T1000 (cell line): Measurements from ENCODE around the gene FCSK.

Experiments used
- DNase-seq: peaks from one replicate; lab custom pipeline; 2025; ENCODE audit warnings: mixed read lengths; lab: John Stamatoyannopoulos, UW

FCSK gene

DNA sequence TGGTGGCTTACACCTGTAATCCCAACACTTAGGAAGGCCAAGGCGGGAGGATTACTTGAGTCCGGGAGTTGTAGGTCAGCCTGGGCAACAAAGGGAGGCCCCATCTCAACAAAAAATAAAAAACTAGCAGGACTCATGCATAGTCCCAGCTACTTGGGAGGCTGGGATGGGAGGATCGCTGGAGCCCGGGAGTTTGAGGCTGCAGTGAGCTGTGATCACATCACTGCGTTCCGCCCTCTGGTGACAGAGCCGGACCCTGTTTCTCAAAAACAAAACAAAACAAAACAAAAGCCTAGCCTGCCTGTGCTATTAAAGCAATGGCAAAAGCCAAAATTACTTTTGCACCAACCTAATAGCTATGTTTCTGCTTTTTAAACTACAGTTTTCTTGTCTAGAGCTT lies 1.5 kb downstream of the FCSK start:
- no peak for DNase-seq

DNA sequence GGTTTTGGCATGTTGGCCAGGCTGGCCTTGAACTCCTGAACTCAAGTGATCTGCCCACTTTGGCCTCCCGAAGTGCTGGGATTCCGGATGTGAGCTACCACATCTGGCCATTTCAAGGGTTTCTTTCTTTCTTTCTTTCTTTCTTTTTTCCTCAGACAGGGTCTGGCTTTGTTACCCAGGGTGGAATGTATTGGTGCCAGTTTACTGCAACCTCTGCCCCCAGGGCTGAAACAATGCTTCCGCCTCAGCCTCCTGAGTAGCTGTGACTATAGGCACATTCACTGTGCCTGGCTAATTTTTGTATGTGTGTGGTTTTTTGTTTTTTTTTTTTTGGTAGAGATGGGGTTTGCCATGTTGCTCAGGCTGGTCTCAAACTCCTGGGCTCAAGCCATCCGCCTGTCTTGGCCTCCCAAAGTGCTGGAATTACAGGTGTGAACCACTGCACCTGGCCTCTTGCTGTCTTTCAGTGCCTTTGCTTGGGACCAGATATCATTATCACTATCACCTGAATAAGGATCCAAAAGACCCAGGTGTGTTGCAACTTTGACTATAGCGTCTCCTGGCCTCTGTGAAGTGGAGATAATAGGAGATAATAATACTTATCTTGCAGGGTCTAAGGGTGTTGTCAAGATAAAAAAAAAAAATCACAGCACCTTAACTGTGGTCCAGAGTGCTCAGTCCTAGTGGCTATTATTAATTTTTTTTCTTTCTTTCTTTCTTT lies 3.2 kb downstream of the FCSK start:
- no peak for DNase-seq

DNA sequence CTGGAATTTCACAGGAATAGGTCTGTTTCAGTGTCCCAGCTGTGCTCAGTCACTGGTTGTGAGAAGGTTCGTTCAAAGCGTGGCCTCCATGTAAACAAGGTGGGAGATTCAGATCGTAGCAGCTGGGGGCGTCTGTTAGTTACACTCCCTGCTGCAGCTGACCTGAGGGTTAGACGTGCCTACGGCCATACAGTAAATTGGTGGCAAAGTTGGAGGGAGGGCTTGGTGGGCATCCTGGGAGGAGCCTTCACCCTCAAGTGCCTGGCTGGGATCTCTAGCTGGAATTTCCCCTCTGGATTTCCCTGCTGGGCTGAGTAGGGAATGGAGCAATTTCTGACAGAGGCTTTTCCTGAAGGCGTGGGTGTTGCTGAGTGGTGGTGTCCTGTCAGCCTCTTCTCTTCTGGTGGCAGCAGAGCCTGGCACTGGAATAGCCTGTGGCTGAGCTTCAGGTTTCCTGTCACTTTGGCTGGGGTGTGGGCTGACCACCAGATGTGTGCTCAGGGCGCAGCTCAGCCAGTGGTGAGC lies 6.4 kb downstream of the FCSK start:
- DNase-seq: no peak

DNA sequence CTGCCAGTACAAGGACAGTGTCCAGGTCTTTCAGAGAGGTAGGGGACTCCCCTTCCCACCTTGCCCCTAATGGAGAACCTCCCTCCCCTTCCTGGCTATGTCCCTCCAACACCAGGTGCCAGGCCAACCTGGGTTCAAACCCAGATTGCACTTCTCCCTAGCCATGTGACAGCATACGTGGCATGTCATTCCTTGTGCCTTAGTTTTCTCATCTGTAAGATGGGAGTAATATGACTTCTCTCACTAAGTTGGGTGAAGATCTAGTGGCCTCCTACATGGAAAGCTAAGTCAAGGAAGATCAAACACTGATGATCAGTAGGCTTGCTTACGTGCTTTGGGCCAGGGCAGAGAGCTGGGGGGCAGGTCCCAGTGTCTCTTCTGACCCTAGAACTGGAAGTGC lies 8.8 kb downstream of the FCSK start:
- DNase-seq: no peak

DNA sequence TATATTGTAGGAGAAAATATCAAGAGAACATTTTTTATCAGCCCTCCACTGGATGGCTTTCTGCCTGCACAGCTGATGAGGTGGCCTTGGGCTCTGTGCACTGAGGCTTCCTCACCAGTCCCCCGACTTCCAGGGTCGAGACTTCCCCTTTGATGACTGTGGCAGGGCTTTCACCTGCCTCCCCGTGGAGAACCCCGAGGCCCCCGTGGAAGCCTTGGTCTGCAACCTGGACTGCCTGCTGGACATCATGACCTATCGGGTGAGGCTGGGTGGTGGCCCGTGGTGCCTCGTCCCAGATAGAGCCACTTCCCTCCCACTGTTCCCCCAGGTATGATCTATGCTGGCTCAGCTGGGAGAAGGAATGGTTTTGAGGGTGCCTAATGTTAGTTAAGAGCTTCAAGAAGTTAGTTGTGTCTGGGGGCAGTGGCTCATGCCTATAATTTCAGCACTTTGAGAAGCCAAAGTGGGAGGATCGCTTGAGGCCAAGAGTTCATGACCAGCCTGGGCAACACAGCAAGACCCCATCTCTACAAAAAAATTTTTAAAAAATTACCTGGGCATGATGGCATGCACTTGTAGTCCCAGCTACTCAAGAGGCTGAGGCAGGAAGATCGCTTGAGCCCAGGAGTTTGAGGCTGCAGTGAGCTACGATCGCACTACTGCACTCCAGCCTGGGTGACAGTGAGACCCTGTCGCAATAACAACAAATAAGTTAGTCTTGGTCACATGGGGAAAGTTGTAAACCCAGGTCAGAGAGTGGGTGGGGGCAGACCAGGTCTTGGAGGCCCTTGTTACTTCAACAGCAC lies 11.8 kb downstream of the FCSK start:
- DNase-seq: no peak

DNA sequence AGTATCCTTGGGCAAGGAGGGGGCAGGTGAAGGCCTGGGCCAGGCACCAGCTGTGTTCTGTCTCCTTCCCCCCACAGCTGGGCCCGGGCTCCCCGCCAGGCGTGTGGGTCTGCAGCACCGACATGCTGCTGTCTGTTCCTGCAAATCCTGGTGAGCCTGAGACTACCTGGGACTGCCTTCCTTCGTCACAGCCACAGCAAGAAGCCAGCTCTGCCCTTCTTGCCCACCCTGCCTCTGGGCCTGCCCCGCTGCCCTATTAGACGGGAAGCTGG lies 12.3 kb downstream of the FCSK start:
- DNase-seq: no peak

DNA sequence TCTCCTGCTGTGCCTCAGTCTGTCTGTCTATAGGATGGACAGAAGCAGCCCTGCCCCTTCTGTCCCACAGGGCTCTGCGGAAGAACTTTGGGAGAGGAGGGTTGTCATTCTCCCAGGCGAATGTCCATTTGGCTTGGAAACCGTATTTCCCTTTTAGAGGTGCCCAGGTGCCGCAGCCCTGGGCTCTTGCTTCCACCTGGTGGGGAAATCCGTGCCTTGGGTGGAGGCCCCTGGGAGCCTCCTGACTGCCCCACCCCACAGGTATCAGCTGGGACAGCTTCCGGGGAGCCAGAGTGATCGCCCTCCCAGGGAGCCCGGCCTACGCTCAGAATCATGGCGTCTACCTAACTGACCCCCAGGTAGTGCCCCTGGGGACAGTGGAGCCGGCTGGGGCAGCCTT lies 12.7 kb downstream of the FCSK start:
- DNase-seq: no peak

DNA sequence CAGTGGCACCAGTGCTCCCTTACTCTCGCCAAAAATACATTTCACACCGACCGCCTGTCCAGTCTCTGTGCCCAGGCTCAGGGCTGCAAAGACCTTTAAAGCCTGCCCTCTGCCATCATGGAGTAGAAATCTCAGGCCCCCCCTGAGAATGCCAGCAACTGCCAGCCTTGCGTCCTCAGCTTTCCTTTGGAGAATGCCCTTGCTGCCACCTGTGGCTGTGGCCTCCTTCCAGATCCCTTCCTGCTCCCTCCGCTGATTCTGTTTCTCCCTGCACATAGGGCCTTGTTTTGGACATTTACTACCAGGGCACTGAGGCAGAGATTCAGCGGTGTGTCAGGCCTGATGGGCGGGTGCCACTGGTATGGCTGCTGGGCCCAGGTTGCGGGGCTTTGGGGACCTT lies 13.2 kb downstream of the FCSK start:
- DNase-seq: no peak

DNA sequence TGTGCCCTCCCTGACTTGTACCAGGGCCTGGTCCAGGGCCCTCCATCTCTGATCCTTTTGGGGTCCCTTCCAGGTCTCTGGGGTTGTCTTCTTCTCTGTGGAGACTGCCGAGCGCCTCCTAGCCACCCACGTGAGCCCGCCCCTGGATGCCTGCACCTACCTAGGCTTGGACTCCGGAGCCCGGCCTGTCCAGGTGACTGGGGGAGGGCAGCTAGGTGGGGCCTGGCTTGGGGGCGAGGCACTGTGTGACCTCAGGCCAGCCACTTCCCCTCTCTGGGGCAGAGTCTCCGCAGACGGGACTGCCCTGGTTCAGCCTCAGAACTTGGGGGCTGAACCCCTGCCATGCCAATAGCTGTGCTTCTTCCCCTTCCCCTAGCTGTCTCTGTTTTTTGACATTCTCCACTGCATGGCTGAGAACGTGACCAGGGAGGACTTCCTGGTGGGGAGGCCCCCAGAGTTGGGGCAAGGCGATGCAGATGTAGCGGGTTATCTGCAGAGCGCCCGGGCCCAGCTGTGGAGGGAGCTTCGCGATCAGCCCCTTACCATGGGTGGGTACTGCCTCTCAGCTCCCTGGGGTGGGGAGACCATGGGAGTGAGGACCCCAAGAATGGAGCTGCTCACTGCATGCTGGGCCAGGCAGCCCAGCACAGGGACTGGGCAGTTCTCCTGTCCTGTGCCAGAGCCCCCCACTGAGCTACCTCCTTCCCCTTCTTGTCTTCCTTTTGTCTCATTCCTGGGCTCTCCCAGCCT lies 14.6 kb downstream of the FCSK start:
- DNase-seq: no peak

DNA sequence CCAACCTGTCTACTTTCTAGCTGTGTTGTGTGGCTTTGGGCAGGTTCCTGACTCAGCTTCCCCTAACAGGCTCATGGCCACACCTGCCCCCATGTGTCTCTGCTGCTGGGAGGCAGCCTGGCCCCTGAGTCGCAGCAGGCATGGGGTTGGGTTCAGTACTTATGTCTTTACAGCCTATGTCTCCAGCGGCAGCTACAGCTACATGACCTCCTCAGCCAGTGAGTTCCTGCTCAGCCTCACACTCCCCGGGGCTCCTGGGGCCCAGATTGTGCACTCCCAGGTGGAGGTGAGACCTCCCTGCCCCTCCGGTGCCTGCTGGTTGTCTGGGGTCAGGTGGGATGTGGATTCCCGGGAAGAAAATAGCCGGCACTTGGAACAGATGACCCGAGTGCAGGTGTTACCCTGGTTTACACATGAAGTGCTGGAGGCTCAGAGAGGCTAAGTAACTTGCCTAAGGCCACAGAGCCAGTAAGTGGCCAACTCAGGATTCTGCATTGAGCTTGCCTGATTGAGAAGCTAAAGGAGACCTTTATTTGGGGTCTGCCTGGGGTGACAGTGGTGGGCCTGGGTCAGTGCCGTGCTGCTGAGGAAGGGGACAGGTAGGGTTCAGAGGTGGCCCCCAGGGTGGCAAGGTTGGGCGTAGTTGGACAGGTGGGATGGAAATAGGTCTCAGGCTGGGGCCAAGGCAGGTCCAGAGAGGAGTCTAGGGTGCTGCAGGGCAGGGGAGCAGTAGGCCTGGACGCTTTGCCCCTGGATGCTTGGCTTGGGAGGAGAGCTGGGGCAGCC lies 15.9 kb downstream of the FCSK start:
- DNase-seq: no peak

DNA sequence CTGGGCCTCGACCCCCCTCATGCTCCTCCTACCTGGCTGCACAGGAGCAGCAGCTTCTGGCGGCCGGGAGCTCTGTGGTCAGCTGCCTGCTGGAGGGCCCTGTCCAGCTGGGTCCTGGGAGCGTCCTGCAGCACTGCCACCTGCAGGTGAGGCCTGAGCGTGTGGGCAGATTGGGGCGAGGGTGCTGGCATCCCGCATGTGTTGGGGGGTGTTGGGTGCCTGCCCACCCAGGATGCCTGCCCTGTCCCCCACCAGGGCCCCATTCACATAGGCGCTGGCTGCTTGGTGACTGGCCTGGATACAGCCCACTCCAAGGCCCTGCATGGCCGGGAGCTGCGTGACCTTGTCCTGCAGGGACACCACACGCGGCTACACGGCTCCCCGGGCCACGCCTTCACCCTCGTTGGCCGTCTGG lies 16.5 kb downstream of the FCSK start:
- DNase-seq: no peak

DNA sequence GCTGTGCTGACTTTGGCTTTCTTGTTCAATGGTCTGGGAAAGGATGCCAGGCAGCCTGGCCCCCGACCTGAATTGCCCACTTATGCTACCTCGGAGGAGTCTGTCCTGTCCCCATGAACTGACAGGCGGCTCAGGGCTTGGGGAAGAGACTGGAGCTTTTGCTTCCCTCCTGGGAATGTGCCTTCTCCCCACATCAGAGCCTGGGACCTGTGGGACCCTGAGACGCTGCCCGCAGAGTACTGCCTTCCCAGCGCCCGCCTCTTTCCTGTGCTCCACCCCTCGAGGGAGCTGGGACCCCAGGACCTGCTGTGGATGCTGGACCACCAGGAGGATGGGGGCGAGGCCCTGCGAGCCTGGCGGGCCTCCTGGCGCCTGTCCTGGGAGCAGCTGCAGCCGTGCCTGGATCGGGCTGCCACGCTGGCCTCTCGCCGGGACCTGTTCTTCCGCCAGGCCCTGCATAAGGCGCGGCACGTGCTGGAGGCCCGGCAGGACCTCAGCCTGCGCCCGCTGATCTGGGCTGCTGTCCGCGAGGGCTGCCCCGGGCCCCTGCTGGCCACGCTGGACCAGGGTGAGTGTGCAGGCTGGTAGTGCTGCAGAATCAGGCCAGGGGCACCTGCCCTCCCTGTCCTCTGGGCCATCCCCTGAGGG lies 18.5 kb downstream of the FCSK start:
- DNase-seq: no peak

DNA sequence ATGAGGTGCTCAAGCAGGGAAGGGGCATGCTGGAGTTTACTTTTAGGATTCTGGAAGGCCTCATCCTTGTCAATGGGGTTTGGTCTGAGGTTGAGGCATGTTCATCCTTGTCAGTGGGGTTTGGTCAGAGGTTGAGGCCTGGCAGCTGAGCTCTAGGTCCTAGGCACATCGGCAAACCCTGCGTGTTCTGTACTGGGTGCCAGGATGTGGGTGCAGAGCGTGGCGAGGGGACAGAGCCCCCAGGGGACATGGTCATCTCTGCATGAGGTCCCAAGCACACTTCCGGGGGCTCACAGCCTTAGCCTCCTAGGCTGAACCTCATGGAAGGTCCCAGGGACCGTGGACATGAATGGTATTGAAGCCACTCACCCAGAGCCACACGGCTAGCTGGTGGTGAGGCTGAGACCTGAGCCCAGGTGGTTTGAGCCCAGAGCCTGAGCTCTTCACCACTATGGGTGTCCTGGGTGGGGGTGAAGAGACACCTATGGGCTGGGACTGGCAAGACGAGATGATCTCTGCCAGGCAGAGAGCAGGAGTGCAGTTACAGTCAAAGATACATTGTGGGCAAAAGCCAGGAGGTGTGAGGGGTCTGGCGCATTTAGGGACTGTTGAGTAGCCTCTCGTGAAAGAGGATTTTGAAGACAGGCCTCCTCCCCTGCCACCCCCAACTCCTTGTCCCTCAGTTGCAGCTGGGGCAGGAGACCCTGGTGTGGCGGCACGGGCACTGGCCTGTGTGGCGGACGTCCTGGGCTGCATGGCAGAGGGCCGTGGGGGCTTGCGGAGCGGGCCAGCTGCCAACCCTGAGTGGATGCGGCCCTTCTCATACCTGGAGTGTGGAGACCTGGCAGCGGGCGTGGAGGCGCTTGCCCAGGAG lies 19.3 kb downstream of the FCSK start:
- no peak for DNase-seq

DNA sequence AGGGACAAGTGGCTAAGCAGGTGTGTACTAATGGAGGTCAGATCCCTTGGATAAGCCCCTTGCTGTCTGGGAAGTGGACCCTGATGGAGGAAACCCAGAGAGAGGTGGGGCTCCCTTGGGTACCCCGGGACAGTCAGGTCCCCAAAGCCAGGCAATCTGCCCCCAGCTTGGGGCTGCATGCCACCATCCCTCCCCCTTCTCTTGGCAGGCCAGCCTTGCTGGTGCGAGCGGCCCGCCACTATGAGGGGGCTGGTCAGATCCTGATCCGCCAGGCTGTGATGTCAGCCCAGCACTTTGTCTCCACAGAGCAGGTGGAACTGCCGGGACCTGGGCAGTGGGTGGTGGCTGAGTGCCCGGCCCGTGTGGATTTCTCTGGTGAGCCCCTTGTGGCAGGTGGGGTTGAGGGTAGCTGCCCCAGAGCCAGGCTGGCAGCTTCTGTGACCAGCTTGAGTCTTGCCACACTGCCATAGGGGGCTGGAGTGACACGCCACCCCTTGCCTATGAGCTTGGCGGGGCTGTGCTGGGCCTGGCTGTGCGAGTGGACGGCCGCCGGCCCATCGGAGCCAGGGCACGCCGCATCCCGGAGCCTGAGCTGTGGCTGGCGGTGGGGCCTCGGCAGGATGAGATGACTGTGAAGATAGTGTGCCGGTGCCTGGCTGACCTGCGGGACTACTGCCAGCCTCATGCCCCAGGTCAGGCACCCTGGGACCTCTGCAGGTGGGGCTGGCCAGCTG lies 20.1 kb downstream of the FCSK start:
- no peak for DNase-seq

DNA sequence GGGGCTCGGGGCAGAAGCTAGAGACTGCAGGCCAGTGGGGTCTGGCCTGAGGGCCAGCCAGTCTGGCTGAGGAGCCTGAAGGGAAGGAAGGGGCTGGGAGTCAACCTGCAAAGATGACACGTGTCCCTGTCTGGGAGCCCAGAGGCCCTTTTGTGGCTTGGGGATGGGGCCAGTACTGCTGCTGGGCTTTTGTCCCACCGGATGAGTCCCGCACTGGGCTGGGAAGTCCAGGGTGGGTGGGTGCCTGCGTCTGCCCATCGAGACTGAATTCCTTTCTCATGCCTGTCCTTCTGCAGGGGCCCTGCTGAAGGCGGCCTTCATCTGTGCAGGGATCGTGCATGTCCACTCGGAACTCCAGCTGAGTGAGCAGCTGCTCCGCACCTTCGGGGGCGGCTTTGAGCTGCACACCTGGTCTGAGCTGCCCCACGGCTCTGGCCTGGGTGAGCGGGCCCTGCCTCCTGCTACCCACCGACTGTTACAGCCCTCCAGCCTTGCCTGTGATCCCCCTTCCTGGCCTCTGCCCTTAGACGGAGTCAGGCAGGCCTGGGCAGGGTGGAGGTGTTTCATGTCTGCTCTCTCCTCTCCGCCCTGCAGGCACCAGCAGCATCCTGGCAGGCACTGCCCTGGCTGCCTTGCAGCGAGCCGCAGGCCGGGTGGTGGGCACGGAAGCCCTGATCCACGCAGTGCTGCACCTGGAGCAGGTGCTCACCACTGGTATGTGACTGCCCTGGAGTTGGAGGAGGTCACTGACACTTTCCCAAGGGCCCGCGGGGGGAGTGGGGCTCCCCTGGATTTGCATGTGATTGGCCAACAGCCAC lies 20.9 kb downstream of the FCSK start:
- DNase-seq: no peak

DNA sequence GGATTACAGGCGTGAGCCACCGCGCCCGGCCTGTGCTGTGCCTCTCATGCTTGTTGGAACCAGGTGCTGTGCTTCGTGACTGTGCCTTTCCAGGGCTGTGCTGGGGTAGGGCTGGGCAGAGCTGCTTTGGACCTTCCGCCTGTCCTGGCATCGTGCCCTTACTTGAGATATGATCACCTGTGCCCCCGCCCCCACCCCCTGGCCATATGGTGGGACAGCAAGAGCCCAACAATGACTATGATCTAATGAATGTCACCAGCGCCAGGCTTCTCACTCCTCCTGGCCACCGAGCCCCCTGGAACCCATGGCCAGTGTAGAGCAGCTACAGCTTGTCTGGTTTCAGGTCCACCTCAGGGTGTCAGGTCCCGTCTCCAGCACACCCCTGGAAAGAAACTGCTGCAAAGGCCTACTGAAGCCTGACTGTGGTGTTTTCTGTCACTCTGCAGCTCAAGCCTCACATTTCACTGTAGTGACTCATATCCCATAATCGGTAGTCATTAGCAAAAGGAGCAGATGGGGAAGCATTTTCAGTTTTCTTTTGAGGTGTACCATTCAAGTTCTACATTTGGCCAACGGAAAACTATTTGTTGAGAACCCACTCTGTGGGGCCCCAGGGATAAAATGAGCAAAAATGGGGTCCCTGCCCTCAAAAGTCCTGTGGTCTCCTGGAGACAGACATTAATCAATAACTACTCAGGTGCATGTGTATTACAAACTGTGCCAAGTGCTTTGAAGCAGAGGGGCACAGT lies 22.1 kb downstream of the FCSK start:
- no peak for DNase-seq

DNA sequence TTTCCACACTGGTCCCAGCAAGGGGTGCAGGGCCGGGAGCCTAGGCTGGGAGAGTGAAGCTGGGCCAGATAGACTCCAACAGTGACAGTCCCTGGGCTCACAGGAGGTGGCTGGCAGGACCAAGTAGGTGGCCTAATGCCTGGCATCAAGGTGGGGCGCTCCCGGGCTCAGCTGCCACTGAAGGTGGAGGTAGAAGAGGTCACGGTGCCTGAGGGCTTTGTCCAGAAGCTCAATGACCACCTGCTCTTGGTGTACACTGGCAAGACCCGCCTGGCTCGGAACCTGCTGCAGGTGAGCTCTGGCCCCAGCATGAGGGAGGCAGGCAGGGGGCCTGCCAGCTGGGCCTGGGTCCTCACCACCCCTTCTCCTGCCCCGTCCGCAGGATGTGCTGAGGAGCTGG lies 23.8 kb downstream of the FCSK start:
- no peak for DNase-seq

DNA sequence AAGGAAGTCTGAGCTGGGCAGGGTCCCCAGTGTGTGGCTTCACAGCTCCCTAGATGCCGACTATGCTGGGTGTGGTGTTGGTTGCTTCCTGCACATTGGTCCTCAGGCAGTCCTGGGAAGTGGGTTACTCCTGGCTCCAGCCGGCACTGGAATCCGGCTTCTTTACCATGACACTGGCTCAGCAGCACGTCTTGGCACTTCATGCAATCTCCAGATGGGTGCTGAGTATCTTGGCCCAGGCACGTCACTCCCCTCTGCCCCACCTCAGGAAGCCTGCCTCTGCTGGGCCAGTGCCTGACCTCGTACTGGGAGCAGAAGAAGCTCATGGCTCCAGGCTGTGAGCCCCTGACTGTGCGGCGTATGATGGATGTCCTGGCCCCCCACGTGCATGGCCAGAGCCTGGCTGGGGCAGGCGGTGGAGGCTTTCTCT lies 24.5 kb downstream of the FCSK start:
- DNase-seq: no peak
